Superior temporal gyrus (tissue), 1 donor: ENCODE measurements around the gene LPP.

Source experiments
- DNase-seq: peaks from one replicate; pipeline ENCODE4 v3.0.0-alpha.2; 2016; ENCODE audit errors: extremely low spot score

LPP gene

GRCh38 chr3:188827103-188827502 is 673.1 kb downstream of the LPP start:
- DNase-seq, result no peak

GRCh38 chr3:188827576-188827975 is 673.6 kb downstream of the LPP start:
- no peak for DNase-seq

- DNase-seq, result no peak
Measured at GRCh38 chr3:188829130-188829529, 675.2 kb downstream of the LPP start.

GRCh38 chr3:188829576-188829975 is 675.6 kb downstream of the LPP start:
- DNase-seq, result no peak

- DNase-seq, result no peak
Measured at GRCh38 chr3:188830893-188831292, 676.9 kb downstream of the LPP start.

- DNase-seq, result no peak
Measured at GRCh38 chr3:188832146-188832545, 678.2 kb downstream of the LPP start.

- DNase-seq, result no peak
Measured at GRCh38 chr3:188832961-188833721, 679.2 kb downstream of the LPP start.

- DNase-seq, result no peak
Measured at GRCh38 chr3:188834349-188834748, 680.4 kb downstream of the LPP start.

GRCh38 chr3:188839187-188839695 is 685.3 kb downstream of the LPP start:
- no peak for DNase-seq

- DNase-seq, result no peak
Measured at GRCh38 chr3:188840290-188840689, 686.3 kb downstream of the LPP start.

GRCh38 chr3:188841906-188842305 is 687.9 kb downstream of the LPP start:
- no peak for DNase-seq

GRCh38 chr3:188842639-188843038 is 688.7 kb downstream of the LPP start:
- no peak for DNase-seq

- no peak for DNase-seq
Measured at GRCh38 chr3:188844096-188844495, 690.1 kb downstream of the LPP start.

- DNase-seq, result no peak
Measured at GRCh38 chr3:188845514-188845913, 691.6 kb downstream of the LPP start.

GRCh38 chr3:188848947-188849346 is 695.0 kb downstream of the LPP start:
- DNase-seq, result no peak

GRCh38 chr3:188853856-188854771 is 700.2 kb downstream of the LPP start:
- DNase-seq, result peak; percentile 93

- DNase-seq, result no peak
Measured at GRCh38 chr3:188854772-188855149, 700.8 kb downstream of the LPP start.

- no peak for DNase-seq
Measured at GRCh38 chr3:188855675-188856074, 701.7 kb downstream of the LPP start.

GRCh38 chr3:188860147-188860546 is 706.2 kb downstream of the LPP start:
- DNase-seq, result no peak

- DNase-seq, result no peak
Measured at GRCh38 chr3:188861842-188862744, 708.1 kb downstream of the LPP start.

GRCh38 chr3:188863999-188864406 is 710.0 kb downstream of the LPP start:
- no peak for DNase-seq
